Measurements from ENCODE around the gene WRAP53. TPM values are rescaled to one million over a fixed set of nuclear protein-coding genes. Genes with fewer than 3 reads are reported as not detected.

WRAP53 gene
- total and polyA plus RNA-seq, 4 donors: 1.8 to 3.3 (median 2.6) TPM

DNA sequence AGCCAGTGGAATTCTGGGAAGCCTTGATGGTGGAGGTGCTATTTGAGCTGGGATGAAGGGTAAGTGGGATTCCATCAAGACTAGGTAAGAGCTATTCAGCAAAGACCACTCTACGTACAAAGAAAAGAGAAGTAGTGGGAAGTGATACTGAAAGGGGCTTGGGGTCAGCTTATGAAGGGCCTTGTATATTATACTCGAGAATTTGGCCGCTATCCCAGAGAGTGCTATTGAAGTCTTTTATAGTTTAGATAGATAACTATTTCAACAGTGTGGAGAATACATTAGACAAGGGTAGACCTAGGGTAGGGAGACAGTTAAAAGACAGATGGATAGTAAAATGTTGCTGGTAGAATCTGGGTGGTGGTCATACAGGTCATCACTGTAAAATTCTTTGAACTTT is 39.6 kb downstream of the WRAP53 start:
- TF ChIP-seq NR2F2 (IDR thresholded peaks at IDR 0.05): no peak
- TF ChIP-seq HNF4G (IDR thresholded peaks at IDR 0.05): no peak
- TF ChIP-seq RXRA (IDR thresholded peaks at IDR 0.05): no peak
- TF ChIP-seq, protein P1, sequence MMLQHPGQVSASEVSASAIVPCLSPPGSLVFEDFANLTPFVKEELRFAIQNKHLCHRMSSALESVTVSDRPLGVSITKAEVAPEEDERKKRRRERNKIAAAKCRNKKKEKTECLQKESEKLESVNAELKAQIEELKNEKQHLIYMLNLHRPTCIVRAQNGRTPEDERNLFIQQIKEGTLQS (IDR thresholded peaks at IDR 0.05): no peak
- no peak for TF ChIP-seq GABPA (IDR thresholded peaks at IDR 0.05 in 1 of 2, conservative IDR thresholded peaks at IDR 0.05 in 1 of 2)
- no peak for TF ChIP-seq JUND (IDR thresholded peaks at IDR 0.05)
- TF ChIP-seq, protein P2, sequence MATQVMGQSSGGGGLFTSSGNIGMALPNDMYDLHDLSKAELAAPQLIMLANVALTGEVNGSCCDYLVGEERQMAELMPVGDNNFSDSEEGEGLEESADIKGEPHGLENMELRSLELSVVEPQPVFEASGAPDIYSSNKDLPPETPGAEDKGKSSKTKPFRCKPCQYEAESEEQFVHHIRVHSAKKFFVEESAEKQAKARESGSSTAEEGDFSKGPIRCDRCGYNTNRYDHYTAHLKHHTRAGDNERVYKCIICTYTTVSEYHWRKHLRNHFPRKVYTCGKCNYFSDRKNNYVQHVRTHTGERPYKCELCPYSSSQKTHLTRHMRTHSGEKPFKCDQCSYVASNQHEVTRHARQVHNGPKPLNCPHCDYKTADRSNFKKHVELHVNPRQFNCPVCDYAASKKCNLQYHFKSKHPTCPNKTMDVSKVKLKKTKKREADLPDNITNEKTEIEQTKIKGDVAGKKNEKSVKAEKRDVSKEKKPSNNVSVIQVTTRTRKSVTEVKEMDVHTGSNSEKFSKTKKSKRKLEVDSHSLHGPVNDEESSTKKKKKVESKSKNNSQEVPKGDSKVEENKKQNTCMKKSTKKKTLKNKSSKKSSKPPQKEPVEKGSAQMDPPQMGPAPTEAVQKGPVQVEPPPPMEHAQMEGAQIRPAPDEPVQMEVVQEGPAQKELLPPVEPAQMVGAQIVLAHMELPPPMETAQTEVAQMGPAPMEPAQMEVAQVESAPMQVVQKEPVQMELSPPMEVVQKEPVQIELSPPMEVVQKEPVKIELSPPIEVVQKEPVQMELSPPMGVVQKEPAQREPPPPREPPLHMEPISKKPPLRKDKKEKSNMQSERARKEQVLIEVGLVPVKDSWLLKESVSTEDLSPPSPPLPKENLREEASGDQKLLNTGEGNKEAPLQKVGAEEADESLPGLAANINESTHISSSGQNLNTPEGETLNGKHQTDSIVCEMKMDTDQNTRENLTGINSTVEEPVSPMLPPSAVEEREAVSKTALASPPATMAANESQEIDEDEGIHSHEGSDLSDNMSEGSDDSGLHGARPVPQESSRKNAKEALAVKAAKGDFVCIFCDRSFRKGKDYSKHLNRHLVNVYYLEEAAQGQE (IDR thresholded peaks at IDR 0.05): no peak
- TF ChIP-seq, protein P3, sequence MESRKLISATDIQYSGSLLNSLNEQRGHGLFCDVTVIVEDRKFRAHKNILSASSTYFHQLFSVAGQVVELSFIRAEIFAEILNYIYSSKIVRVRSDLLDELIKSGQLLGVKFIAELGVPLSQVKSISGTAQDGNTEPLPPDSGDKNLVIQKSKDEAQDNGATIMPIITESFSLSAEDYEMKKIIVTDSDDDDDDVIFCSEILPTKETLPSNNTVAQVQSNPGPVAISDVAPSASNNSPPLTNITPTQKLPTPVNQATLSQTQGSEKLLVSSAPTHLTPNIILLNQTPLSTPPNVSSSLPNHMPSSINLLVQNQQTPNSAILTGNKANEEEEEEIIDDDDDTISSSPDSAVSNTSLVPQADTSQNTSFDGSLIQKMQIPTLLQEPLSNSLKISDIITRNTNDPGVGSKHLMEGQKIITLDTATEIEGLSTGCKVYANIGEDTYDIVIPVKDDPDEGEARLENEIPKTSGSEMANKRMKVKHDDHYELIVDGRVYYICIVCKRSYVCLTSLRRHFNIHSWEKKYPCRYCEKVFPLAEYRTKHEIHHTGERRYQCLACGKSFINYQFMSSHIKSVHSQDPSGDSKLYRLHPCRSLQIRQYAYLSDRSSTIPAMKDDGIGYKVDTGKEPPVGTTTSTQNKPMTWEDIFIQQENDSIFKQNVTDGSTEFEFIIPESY (IDR thresholded peaks at IDR 0.05): no peak
- TF ChIP-seq, protein P4, sequence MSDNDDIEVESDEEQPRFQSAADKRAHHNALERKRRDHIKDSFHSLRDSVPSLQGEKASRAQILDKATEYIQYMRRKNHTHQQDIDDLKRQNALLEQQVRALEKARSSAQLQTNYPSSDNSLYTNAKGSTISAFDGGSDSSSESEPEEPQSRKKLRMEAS (IDR thresholded peaks at IDR 0.05): no peak
- Histone ChIP-seq H3K27ac (ENCODE audit: low read depth in 1 of 2, low read length in 2 of 2) (no peak overlapping the region), H3K4me3 (ENCODE audit: low read depth in 1 of 3, low read length in 3 of 3) (no peak overlapping the region), H3K9me3 (ENCODE audit: control insufficient read depth in 4 of 4, low read length in 3 of 4) (no peaks in the 10 kb centered on the region), H3K27me3 (ENCODE audit: control insufficient read depth in 4 of 4, insufficient read depth in 4 of 4, low read length in 3 of 4) (peaks cover 0 to 3% (median 0%) of the 10 kb centered on the region in 4 donors), H3K36me3 (ENCODE audit: control insufficient read depth in 4 of 4, insufficient read depth in 3 of 4, low read depth in 1 of 4, low read length in 3 of 4) (no peaks in the 10 kb centered on the region), H3K4me1 (ENCODE audit: control insufficient read depth in 4 of 4, insufficient read depth in 4 of 4, low read length in 3 of 4) (no peaks in the 10 kb centered on the region), H3K9ac (ENCODE audit: low read depth in 1 of 2, low read length in 2 of 2) (no peak overlapping the region)
- WGBS: 85% methylated on average over 3 of the region's 3 CpGs
- no peak for DNase-seq (ENCODE audit: low spot score)

DNA sequence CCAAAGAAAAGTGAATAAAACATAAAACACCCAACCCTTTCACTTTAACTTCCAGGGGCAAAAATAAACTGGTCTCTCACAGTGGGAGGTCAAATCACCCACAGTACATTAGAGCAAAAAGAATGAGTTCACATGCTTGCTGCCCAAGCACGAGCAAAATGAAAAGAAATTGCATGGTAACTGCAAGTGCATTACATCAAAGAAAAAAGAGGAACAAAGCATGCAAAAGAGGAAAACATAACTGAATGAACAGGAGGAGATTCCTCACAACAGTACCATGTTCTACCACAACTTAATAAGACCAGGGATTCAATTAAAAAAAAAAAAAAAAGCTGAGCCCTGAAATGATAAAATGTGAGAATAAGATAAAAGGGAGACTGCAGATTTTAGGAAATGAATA is 41.5 kb downstream of the WRAP53 start:
- Histone ChIP-seq H3K4me3 (ENCODE audit: low read depth in 1 of 3, low read length in 3 of 3) (no peak overlapping the region), H3K9ac (ENCODE audit: low read depth in 1 of 2, low read length in 2 of 2) (no peak overlapping the region), H3K27me3 (ENCODE audit: control insufficient read depth in 4 of 4, insufficient read depth in 4 of 4, low read length in 3 of 4) (peaks cover 0 to 3% (median 0%) of the 10 kb centered on the region in 4 donors), H3K27ac (ENCODE audit: low read depth in 1 of 2, low read length in 2 of 2) (no peak overlapping the region), H3K4me1 (ENCODE audit: control insufficient read depth in 4 of 4, insufficient read depth in 4 of 4, low read length in 3 of 4) (no peaks in the 10 kb centered on the region), H3K9me3 (ENCODE audit: control insufficient read depth in 4 of 4, low read length in 3 of 4) (no peaks in the 10 kb centered on the region), H3K36me3 (ENCODE audit: control insufficient read depth in 4 of 4, insufficient read depth in 3 of 4, low read depth in 1 of 4, low read length in 3 of 4) (no peaks in the 10 kb centered on the region)
- no peak for TF ChIP-seq GABPA (IDR thresholded peaks at IDR 0.05 in 1 of 2, conservative IDR thresholded peaks at IDR 0.05 in 1 of 2)
- TF ChIP-seq, protein P5, sequence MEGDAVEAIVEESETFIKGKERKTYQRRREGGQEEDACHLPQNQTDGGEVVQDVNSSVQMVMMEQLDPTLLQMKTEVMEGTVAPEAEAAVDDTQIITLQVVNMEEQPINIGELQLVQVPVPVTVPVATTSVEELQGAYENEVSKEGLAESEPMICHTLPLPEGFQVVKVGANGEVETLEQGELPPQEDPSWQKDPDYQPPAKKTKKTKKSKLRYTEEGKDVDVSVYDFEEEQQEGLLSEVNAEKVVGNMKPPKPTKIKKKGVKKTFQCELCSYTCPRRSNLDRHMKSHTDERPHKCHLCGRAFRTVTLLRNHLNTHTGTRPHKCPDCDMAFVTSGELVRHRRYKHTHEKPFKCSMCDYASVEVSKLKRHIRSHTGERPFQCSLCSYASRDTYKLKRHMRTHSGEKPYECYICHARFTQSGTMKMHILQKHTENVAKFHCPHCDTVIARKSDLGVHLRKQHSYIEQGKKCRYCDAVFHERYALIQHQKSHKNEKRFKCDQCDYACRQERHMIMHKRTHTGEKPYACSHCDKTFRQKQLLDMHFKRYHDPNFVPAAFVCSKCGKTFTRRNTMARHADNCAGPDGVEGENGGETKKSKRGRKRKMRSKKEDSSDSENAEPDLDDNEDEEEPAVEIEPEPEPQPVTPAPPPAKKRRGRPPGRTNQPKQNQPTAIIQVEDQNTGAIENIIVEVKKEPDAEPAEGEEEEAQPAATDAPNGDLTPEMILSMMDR (IDR thresholded peaks at IDR 0.05; ENCODE audit: low read depth, low read length, missing input control): no peak
- no peak for TF ChIP-seq HNF4G (IDR thresholded peaks at IDR 0.05)
- TF ChIP-seq YY1 (IDR thresholded peaks at IDR 0.05): no peak
- TF ChIP-seq FOXA2 (IDR thresholded peaks at IDR 0.05): no peak
- TF ChIP-seq JUND (IDR thresholded peaks at IDR 0.05): no peak
- 67% methylated on average over 1 of the region's 1 CpG for WGBS
- no peak for DNase-seq (ENCODE audit: low spot score)

Measured in liver (tissue), 9 donors.